PC-3 (cell line): ENCODE data around the gene ORM2. TPM values are rescaled to one million over a fixed set of nuclear protein-coding genes. Genes with fewer than 3 reads are reported as not detected.

Source experiments
- ATAC-seq: fragments of 200-7000 bp; cut with Tn5 transposase; 2 replicates; pipeline ENCODE4 v1.9.1; 2020; ENCODE audit warnings: mild to moderate bottlenecking, moderate library complexity
- BruUV-seq: library from RNA; stranded (reverse); fragments of 400-500 nt; replicated peaks from 2 replicates; lab custom pipeline; 2021; lab: Mats Ljungman, UMichigan
- CTCF ChIA-PET: fragments of 300-600 bp; sonication (Branson Sonifier 250); formaldehyde crosslinking; loops from one replicate; lab custom pipeline; 2022; ENCODE audit warnings: antibody characterized with exemption; lab: Charles Lee
- POLR2A ChIA-PET: fragments of 300-600 bp; sonication (Branson Sonifier 250); formaldehyde crosslinking; loops from one replicate; lab custom pipeline; 2022; ENCODE audit warnings: antibody characterized with exemption; ENCODE audit not compliant: unreplicated experiment; lab: Charles Lee
- DNase-seq: peaks from one replicate; pipeline ENCODE4 v3.0.0-alpha.2; 2015
- H2AFZ ChIP-seq: fragments of 300-600 bp; sonication (generic); 2 replicates; pipeline ENCODE4 v1.6.0; 2016; ENCODE audit warnings: antibody characterized with exemption, low read length
- H3F3A ChIP-seq: fragments of 300-600 bp; sonication (generic); one replicate; pipeline ENCODE4 v1.6.0; 2017; ENCODE audit warnings: antibody characterized with exemption, low read length, control low read depth, mild to moderate bottlenecking; ENCODE audit not compliant: unreplicated experiment
- H3K27ac ChIP-seq: fragments of 300-600 bp; sonication (generic); 2 replicates; pipeline ENCODE4 v1.5.1; 2016; ENCODE audit warnings: mild to moderate bottlenecking, low read length
- H3K27me3 ChIP-seq: fragments of 300-600 bp; sonication (generic); 2 replicates; pipeline ENCODE4 v1.6.1; 2016; ENCODE audit warnings: low read length, mixed read lengths
- H3K36me3 ChIP-seq: fragments of 300-600 bp; sonication (generic); 2 replicates; pipeline ENCODE4 v1.6.1; 2016; ENCODE audit warnings: low read depth, mixed run types, low read length, mixed read lengths
- H3K4me1 ChIP-seq: fragments of 300-600 bp; sonication (generic); 2 replicates; pipeline ENCODE4 v1.5.1; 2016; ENCODE audit warnings: low read length; ENCODE audit not compliant: insufficient read depth
- H3K4me2 ChIP-seq: fragments of 300-600 bp; sonication (generic); 2 replicates; pipeline ENCODE4 v1.6.0; 2016; ENCODE audit warnings: low read length
- H3K4me3 ChIP-seq: fragments of 300-600 bp; sonication (generic); 2 replicates; pipeline ENCODE4 v1.5.1; 2016; ENCODE audit warnings: mild to moderate bottlenecking, low read length, mixed read lengths
- H3K79me2 ChIP-seq: fragments of 300-600 bp; sonication (generic); 2 replicates; pipeline ENCODE4 v1.6.1; 2017; ENCODE audit warnings: low read length, mixed read lengths
- H3K9ac ChIP-seq: fragments of 300-600 bp; sonication (generic); 2 replicates; pipeline ENCODE4 v1.6.0; 2016; ENCODE audit warnings: mild to moderate bottlenecking, low read length
- H3K9me2 ChIP-seq: fragments of 300-600 bp; sonication (generic); replicated peaks from 2 replicates; pipeline ENCODE4 v1.6.1; 2016; ENCODE audit warnings: mixed run types, low read length, mixed read lengths
- H3K9me3 ChIP-seq: fragments of 300-600 bp; sonication (generic); 2 replicates; pipeline ENCODE4 v1.6.1; 2016; ENCODE audit warnings: low read length, mixed read lengths
- H4K20me1 ChIP-seq: fragments of 300-600 bp; sonication (generic); 2 replicates; pipeline ENCODE4 v1.6.1; 2016; ENCODE audit warnings: low read length, mixed read lengths
- EZH2 ChIP-seq: fragments of 300-600 bp; sonication (generic); IDR thresholded peaks from one replicate; pipeline ENCODE4 v1.6.1; 2017; ENCODE audit warnings: antibody characterized with exemption, mild to moderate bottlenecking, low read length; ENCODE audit not compliant: unreplicated experiment
- EZH2phosphoT487 ChIP-seq: fragments of 300-600 bp; sonication (generic); IDR thresholded peaks from 2 replicates; pipeline ENCODE4 v1.6.1; 2018; ENCODE audit warnings: mild to moderate bottlenecking, antibody characterized with exemption, low read length, borderline replicate concordance
- intact Hi-C: fragments of 100-400 bp; cut with micrococcal nuclease; formaldehyde crosslinking; loops from 2 replicates; pipeline ENCODE4 v1.9.0; 2023
- total RNA-seq: library from RNA; depleted of rRNA; stranded (reverse); fragments of >200 nt; gene quantifications from 2 replicates; pipeline ENCODE4 v1.2.3, GENCODE V29; 2014
- TF ChIP-seq, protein P1 (sequence below): fragments of 300-600 bp; sonication (generic); conservative IDR thresholded peaks from 2 replicates; pipeline ENCODE4 v1.5.1; 2017; ENCODE audit warnings: antibody characterized with exemption, low read depth, mild to moderate bottlenecking, low read length

ORM2 gene
- total RNA-seq, 1 experiment from 2014 or later, result not detected

DNA sequence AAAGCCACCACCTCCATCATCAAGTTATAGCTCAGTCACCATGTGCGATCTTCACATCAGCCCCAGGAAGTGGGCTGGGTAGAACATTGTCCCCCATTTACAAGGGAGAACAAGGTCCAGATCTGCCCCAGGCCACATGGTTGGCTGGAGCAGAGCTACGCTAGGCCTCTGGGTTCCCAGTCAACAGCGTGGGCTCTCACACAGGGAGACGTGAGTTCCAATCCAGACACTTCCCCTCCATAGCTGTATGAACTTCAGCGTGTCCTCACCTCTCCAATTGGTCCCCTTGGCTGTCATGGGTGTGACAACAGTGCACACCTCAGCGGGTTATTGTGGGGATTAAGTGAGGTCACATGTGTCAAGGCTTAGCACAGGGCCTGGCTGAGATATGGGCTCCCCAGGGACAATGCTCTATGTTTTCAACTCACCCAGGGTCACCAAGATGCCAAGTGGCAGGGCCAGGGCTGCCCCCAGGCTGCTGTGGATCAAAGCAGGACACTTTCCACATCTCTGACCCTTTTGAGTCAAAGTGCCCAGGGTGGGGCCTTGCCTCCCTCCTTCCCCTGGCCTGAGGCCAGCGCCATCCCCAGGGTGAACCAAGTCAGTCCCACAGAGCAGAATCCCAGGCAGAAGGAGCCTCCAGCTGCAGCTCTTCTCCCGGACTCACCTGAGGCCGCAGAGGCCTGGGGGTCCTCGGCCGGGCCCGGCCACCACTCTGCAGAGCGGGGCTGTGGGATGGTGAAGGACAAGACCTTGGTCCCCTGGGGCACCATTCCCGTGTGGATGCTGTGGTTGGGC is 38.3 kb downstream of the ORM2 start:
- Histone ChIP-seq H4K20me1 (no peaks in the 10 kb centered on the region), H3K4me1 (peaks cover 63% of the 10 kb centered on the region), H3K27ac (no peak overlapping the region), H3K27me3 (no peaks in the 10 kb centered on the region), H2AFZ (no peak overlapping the region), H3K9me3 (no peaks in the 10 kb centered on the region), H3F3A (no peaks in the 10 kb centered on the region), H3K9ac (no peak overlapping the region), H3K4me3 (no peak overlapping the region), H3K4me2 (no peak overlapping the region), H3K36me3 (no peaks in the 10 kb centered on the region), H3K9me2 (no peaks in the 10 kb centered on the region), H3K79me2 (no peaks in the 10 kb centered on the region)
- BruUV-seq, result no TSS peak
- TF ChIP-seq EZH2phosphoT487 (no peak), EZH2 (no peak)
- TF ChIP-seq, protein P1, sequence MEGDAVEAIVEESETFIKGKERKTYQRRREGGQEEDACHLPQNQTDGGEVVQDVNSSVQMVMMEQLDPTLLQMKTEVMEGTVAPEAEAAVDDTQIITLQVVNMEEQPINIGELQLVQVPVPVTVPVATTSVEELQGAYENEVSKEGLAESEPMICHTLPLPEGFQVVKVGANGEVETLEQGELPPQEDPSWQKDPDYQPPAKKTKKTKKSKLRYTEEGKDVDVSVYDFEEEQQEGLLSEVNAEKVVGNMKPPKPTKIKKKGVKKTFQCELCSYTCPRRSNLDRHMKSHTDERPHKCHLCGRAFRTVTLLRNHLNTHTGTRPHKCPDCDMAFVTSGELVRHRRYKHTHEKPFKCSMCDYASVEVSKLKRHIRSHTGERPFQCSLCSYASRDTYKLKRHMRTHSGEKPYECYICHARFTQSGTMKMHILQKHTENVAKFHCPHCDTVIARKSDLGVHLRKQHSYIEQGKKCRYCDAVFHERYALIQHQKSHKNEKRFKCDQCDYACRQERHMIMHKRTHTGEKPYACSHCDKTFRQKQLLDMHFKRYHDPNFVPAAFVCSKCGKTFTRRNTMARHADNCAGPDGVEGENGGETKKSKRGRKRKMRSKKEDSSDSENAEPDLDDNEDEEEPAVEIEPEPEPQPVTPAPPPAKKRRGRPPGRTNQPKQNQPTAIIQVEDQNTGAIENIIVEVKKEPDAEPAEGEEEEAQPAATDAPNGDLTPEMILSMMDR, result no peak
- ATAC-seq (no peak), DNase-seq (no peak)
- CTCF ChIA-PET, result no interaction called here
- POLR2A ChIA-PET, result no interaction called here
- intact Hi-C loops, result loop anchor here (2.0 kb wide), 1 partner anchor 25 kb away; no protein-coding TSS in a partner anchor

DNA sequence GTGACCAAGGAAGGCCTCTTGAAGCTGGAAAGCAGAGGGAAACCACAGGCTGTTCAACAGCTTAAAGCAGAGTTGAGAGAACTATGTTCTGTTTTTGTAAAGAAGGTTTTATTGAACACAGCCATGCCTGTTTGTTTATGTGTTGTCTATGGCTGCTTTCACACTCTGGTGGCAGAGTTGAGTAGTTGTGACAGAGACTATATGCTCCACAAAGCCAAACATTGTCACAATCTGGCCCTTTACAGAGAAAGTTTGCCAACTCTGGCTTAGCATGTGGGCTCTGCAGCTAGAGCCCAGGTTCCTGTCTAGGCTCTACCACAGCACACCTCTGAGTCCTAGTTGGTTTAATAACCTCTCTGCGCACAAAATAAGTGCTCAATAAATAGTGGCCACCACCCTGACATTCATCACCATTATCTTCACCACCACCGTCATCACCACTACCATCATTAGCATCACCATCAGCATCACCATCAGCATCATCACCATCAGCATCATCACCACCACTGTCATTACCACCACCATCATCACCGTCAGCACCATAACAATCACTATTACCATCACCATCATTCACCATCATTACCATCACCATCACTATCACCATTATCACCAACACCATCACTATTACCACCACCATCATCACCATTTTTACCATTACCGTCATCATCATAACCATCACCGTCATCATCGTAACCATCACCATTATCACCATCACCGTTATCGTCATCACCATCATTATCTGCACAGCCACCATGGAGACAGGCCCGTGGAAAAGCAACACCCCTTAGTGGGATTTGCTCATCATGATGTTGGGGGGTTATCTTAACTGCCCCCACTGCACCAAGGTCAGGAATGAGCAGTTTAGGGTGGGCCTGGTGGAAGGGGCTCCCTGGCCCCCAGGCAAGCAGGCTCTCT is 39.8 kb downstream of the ORM2 start:
- ATAC-seq, result no peak
- intact Hi-C loops, result no loop called here
- POLR2A ChIA-PET, result no interaction called here
- H3K9me2 ChIP-seq, result no peaks in the 10 kb centered on the region
- H3K79me2 ChIP-seq, result no peaks in the 10 kb centered on the region
- H4K20me1 ChIP-seq, result no peaks in the 10 kb centered on the region
- no peak overlapping the region for H3K4me2 ChIP-seq
- no peak overlapping the region for H2AFZ ChIP-seq
- DNase-seq, result no peak
- no peaks in the 10 kb centered on the region for H3K27me3 ChIP-seq
- no peak overlapping the region for H3K4me3 ChIP-seq
- CTCF ChIA-PET, result no interaction called here
- no TSS peak for BruUV-seq
- peaks cover 52% of the 10 kb centered on the region for H3K4me1 ChIP-seq
- H3K36me3 ChIP-seq, result no peaks in the 10 kb centered on the region
- H3F3A ChIP-seq, result no peaks in the 10 kb centered on the region
- H3K27ac ChIP-seq, result no peak overlapping the region
- no peaks in the 10 kb centered on the region for H3K9me3 ChIP-seq
- no peak for TF ChIP-seq EZH2phosphoT487
- TF ChIP-seq EZH2, result no peak
- TF ChIP-seq, protein P1, result no peak
- H3K9ac ChIP-seq, result no peak overlapping the region
